Lower leg skin (tissue), 3 donors: Measurements from ENCODE around the gene OSCP1.

ENCODE experiments used
- CTCF ChIP-seq, 3 donors: fragments of 450-650 bp; IDR thresholded peaks; one replicate each; pipeline ENCODE4 v1.5.1; 2016; ENCODE audit warnings: antibody characterized with exemption in 3 of 3, mild to moderate bottlenecking in 3 of 3, moderate library complexity in 2 of 3
- POLR2A ChIP-seq, 2 donors: fragments of 450-650 bp; IDR thresholded peaks; one replicate each; pipeline ENCODE4 v1.6.1; 2016 to 2017; ENCODE audit warnings: antibody characterized with exemption in 2 of 2, mild to moderate bottlenecking in 1 of 2, moderate library complexity in 1 of 2

GRCh38 chr1:36383240-36383639, 67.0 kb downstream of the OSCP1 start:
- TF ChIP-seq POLR2A (IDR thresholded peaks at IDR 0.05) (no peak), CTCF (IDR thresholded peaks at IDR 0.05) (no peak)
